HG03520 (cell line): Measurements from ENCODE around the gene ACYP1.

Experiments
- ATAC-seq: cut with Tn5 transposase; IDR thresholded peaks from one replicate; pipeline ENCODE4 v1.9.1; 2021; ENCODE audit warnings: mild to moderate bottlenecking, moderate library complexity; ENCODE audit not compliant: unreplicated experiment

ACYP1 gene

DNA sequence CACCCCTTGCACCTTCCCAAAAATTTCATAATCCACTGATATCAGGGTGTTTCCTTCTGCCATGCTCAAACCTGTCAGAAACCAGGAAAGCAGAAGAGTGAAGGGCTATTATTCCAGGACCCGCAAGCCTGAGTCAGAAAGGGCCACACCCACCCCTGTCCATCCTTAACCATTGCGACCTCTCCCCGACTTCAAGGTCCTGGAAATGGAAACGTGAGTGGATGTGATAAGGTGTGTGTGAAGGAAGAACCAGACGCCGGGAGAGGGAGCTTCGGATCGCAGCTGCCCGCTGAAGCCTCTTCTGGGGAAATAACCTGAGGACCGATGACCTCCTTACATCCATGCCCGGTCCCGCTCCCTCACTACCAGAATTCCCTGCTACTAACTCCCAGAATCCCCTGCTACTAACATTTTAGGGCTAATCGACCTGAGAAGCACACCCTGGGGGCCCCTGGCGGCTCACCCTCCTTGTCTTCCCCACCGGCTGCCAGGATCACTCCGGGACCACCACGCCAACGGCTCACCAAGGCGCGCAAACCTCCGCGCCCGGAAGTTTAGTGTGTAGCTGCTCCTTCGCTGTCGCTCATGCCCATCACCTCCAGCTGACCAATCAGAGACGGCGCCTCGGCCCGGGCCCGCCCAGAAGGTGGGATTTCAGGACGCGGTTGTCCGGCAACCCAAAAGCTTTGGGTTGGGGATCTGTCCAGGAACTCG, at the start of gene ACYP1:
TSS of gene ACYP1 (minus strand) at position 534 of the 714 bp plus-strand sequence. CDS start at position 63, 471 bp downstream.
- ATAC-seq: peak; percentile 95

DNA sequence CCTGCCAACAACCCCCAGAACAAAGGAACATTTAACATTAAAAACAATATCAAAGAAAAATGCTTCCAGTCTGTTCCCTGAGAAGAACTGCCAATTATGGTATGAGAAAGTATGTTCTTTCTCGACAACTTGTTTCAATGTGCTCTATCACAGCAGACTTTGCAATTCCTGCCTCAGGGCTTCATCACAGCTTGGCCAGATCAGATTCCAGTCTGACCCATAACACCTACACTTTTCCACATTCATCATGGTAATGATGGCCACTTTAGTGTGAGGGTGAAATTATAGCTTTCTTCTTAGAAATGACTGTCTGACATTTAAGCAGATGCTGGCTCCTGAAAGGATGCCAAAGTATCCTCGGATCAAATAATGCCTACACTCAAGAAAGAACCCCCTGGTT, 46.1 kb upstream of the ACYP1 start:
- ATAC-seq: no peak

DNA sequence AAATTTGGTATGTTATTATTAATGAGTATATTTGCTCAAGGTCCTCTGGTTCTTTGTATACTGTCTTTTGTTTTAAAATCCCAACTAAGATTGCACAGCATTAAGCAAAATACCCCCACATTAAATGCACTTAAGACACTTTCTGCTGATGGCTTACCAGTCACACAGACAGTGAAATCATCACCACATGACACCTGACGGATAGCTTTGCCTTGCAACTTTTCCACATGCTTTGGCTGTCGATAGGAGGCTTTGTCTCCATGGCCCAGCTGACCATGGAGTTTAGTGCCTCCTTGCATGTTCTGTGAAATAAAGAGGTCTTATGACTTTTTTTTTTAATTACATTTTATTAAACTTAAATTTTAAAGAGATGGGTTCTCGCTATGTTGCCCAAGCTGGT, 43.4 kb upstream of the ACYP1 start:
- ATAC-seq: no peak

DNA sequence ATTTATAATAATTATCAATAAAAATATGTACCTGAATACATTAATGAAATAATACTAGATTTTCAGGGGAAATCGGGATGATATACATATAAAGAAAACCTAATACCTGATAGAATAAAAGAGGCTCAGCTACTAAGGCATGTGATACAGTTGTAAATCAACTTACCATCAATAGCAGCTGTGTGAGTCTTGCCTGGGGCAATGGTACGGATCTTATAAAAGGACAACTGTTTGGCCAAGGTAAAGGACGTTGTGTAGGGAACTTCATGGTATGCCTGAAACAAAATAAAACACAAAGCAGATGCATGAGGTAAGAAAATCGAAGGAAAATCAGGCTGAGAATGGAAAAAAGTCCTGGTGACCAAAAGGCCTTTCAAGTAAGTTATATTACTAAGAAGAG, 37.7 kb upstream of the ACYP1 start:
- no peak for ATAC-seq

DNA sequence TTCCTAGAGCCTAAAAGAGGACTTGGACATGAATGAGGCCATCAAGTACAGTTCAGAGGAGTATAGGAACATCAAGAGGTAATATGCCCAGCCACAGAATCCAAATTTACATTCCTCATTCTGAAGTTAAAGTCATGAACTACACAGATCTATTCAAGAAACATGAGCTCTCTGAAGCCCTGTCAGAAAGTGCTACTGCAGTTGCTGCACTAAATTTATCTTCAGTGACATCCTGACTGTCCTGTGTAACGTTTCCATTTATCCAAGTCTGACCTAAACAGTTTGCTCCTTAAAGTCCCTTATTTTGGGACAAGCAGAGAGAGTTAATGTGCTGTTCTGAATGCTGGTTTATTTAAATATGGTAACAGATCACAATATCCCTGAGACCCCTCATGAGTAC, 34.9 kb upstream of the ACYP1 start:
- ATAC-seq: no peak

DNA sequence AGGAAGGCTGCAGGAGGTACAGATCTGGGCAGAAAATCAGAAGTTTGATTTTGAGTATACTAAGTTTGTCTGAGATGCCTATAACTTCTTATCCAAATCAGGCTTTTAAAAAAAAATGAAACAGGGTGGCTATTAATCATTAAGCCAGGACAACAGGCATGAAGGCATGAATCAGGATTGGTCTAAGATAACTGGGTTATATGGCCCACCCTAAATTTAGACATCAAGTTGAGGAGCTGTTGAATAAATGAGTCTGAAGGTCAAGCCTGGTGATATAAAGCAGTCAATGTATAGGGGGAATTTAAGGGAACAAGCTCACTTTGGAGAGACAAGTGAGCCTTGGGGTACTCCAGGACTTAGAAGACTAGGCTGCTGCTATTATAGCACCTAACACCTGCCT, 34.4 kb upstream of the ACYP1 start:
- ATAC-seq: no peak

DNA sequence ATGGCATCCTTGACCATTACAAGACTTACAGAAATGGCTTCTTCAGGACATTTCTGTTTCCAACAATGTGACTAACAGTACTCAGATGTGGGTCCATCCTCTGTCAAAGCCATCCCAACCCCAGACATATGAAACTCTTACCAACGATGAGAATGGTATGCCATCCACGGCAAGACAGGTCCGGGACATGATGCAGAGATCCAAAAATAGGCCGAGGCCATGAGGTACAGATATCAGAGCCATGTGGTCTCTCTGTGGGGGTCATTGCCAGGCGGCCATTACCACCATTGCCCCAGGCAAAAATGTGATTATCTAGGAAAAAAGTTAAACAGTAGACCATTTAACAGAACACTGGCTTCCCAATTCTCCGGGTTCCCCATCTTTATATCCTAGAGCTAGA, 33.1 kb upstream of the ACYP1 start:
- ATAC-seq: no peak

DNA sequence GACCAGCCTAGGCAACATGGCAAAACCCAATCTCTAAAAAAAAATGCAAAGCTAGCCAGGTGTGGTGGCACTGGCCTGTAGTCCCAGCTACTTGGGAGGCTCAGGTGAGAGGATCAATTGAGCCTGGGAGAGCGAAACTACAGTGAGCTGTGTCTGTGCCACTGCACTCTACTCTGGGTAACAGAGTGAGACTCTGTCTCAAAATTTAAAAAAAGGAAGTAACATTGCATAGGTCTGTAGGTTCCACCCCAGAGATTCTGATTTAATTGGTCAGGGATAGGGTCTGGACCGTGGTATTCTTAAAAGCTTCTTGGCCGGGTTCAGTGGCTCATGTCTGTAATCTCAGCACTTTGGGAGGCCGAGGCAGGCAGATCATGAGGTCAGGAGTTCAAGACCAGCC, 31.9 kb upstream of the ACYP1 start:
- no peak for ATAC-seq

DNA sequence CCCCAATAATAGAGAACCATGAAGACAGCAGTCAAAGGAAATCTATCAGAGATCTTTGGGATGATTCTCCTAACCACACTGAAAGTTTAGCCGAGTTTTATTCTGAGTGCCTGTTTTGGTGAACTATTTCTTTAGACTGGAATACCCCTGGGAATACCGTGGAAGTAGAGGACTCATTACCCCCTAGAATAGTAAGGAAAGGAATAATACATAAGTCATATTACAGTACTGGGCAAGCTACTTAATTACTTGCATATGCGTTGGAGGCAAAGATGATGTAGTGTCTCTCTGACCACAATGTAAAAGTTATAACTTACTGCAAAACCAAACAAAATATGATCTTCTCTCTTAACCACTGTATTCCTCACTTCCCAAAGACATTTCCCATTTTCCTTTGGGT, 31.1 kb upstream of the ACYP1 start:
- ATAC-seq: no peak

DNA sequence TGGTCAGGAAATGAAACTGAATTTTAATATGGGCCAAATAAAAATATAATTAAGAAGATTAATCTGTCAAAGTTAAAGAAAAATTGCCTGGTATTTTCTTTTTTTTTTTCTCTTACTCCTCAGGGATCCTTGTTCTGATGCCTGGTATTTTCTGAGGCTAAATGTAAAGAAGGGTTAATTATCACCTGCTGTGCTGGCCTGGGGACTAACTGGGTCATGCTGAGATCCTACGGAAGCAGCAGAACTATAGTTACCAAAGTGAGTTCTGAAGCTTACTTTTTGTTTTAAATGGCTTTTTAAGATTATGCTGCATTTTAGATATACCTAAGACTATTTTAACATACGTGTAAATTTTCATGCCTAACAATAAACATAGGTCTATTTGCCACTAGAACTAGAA, 28.9 kb upstream of the ACYP1 start:
- ATAC-seq: no peak

DNA sequence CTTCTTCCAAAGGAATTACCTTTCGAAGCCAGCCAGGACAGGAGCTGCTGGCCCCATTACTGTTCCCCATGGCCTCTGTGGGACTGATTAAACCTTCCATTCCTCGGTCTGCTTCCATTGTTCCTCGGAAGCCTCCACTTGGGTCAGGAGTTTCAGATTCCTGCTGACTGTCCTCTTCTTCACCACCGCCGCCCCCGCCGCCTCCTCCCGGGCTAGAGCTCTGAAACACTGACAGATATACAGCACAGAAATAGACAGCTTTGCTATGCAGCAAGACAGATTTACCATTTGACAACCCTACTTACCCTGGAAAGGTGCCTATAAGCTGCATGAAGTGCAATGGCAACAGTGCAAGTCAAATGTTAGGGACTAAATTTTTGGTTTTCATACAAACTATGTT, 27.4 kb upstream of the ACYP1 start:
- ATAC-seq: no peak

DNA sequence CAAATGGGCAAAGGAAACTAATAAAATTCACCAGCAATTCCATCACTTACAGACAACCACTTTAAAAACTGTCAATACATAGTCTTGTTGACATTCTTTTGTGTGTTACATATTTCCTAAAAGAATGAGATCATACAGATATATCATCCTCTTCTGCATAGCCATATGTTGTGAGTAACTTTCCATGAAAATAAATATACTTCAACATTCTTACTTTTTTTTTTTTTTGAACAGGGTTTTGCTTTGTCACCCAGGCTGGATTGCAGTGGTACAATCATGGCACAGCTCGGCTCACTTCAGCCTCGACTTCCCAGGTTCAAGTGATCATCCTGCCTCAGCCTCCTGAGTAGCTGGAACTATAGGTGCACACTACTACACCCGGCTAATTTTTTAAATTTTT, 26.5 kb upstream of the ACYP1 start:
- no peak for ATAC-seq

DNA sequence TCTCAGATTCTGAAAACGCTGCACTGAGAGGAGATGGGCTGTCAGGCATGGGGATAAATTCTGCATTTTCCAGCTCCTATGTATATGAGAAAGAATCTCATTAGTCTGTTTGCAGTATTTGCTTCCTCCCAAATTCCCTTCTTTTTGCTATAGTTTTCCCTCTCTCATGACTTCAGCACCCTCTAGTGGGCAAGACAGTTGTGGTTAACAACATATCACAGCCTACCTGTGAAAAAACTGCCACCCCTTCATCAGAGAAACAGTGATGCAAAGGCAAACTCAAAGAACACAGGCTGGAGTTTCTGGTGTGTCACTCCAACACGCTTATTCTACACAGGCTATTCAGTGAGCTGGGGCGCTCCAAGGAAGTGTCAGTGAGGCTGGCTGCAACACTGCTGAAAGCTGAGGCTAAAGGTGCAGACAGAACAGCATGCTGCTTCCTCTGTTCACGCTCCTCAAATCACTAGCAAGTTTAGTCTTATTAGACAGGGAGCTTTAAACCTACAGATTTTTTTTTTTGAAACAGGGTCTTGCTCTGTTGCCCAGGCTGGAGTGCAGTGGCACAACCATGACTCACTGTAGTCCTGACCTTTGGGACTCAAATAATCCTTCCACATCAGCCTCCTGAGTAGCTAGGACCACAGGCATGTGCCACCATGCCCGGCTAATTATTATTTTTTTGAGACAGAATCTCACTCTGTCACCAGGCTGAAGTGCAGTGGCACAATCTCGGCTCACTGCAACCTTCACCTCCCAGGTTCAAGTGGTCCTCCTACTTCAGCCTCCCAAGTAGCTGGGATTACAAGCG, 24.9 kb upstream of the ACYP1 start:
- no peak for ATAC-seq

DNA sequence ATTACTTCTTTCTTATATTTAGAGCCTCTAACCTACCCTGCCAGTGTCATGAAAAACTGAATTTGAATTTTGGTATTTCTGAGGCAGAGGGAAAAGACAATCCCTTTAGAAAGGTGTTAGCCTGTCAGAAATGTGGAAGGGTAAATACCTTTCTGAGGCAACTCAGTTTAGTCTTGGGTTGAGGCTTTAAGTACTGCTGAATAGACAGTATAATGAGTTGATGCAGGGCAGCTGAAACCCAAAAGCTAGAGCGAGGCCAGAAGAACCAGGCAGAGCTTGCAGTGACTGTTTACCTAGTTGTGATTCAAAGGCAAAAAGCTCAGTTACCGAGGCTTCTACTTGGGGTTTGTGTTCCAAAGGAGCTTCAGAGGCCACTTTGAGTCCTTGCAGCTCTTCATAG, 24.3 kb upstream of the ACYP1 start:
- no peak for ATAC-seq

DNA sequence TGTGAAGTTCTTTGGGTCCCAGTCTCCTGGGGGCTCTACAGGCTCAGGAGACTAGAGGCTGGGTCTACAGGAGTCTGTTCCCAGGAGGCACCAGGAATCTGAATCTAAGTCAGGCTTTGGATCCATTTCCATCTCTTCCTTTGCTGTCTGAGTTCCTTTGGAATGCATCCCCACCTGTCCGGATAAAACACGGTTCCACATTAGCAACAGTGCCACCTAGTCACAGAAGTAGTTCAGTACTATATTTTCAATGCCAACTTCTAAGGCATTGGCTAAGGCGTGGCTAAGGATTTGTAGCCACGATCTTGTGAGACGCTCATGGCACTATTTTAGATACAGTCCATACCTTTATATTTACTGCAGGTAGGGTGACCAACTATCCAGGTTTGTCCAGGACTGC, 20.7 kb upstream of the ACYP1 start:
- no peak for ATAC-seq

DNA sequence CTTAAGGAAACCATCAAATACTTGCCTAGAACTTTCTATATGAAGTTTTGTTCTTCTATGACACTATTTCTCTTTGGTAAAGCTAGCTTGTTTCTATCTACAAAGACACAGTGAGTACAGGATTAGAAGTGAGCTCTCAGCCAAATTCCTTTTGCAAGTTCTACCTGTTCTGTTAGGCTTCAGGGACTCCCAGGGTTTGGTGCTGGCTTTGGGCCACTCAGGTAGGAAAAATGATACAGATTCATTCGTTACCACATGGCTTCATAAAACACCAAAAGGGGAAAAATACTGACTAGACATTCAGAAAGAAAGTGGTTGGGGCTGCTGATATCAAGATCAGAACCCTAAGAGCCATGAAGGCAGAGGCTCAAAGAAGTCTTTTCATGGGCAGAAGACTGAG, 19.4 kb upstream of the ACYP1 start:
- no peak for ATAC-seq

DNA sequence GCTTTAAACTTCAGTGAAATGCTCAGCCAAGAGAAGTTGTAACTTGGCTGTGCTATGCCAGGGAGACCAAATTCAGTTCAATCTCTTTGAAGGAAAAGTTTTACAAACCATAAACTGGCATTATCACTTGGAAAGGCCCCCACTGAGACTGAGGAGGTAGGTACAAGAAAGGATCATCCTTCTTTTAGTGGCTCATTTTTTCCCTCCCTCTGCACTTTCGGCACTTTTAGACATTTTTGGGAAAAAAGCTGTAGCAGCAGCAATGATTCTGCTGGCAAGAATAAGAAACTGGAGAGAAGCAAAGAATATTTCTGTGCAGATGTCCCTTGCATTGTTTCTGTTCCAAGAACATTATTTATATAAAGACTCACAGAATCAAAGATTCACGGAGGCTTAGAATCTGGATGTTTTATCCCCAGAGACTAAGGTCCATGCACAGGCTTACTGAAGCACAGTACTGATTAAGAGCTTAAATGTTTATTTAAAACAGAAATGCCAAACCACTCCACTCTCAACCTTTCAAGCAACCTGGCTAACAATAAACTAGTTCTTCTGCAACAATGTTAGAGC, 17.9 kb upstream of the ACYP1 start:
- ATAC-seq: no peak

DNA sequence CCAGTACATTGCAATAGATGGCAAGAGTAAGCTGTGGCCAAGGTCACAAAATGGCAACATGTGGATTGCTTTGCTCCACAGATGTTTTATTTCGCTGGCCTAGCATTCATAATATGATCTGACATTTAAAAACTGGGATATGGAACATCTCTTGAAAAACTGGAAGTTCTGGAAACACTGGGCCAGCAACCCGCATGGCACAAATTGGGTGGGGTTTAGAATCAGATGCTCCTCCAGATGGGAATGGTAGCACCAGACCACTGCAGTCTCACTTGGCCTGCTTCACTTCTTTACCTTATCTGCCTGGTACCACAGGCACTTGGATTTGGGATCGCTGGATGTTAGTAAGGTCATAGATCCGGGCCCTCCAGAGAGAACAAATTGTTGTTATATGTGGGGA, 15.7 kb upstream of the ACYP1 start:
- no peak for ATAC-seq

DNA sequence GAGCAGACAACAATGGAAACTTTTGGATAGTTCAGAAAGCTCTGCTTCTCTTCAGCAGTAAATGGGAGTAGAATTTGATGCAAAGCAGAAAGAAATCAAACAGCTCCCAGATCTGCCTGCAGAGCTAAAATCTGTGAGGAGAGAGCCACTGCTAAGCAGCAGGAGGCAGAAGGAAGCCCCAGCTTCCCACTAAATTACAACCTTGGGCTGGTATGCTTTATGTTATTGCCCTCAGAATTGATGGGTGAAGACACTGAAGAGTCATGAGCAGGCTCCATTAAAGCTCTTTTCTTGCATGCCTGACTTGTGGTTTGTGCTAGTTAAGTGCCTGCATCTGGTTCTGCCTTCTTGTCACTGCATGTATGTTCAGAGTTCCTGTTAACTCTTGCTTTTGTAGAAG, 14.0 kb upstream of the ACYP1 start:
- ATAC-seq: no peak

DNA sequence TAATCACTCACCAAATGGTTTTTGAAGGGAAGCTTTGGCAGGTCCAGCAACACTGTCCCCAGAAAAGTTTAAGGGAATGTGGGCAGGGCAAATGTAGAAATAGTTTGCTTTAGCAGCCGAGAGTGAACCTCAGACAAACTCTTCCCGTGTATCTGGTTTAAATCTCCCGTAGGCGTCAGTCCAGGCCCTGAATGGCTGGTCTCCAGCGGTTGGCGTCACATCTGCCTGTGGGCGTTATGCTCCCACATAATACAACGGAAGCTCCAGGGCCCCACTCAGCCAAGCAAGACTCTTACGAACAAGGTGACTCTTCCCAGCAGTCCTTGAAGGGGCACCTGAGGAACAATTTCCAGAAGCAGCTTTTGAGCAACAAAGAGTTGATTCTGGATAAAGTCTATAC, 6.6 kb upstream of the ACYP1 start:
- no peak for ATAC-seq

DNA sequence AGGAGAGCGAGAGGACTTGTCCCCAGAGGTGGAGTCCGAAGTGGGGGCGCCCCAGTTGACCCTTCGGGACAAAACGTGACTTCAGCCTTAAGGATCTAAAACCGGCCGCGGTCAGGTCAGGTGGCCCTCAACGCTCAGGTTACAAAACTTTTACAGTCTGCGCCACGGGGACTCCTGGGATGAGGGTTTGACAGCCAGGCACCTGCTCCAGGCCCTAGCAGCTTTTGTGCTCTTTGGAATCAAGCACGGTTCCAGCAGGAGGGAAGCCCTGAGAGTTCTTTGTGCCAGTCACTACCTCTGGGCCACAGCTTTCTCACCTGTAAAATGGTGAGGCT, 6.0 kb upstream of the ACYP1 start:
- no peak for ATAC-seq

DNA sequence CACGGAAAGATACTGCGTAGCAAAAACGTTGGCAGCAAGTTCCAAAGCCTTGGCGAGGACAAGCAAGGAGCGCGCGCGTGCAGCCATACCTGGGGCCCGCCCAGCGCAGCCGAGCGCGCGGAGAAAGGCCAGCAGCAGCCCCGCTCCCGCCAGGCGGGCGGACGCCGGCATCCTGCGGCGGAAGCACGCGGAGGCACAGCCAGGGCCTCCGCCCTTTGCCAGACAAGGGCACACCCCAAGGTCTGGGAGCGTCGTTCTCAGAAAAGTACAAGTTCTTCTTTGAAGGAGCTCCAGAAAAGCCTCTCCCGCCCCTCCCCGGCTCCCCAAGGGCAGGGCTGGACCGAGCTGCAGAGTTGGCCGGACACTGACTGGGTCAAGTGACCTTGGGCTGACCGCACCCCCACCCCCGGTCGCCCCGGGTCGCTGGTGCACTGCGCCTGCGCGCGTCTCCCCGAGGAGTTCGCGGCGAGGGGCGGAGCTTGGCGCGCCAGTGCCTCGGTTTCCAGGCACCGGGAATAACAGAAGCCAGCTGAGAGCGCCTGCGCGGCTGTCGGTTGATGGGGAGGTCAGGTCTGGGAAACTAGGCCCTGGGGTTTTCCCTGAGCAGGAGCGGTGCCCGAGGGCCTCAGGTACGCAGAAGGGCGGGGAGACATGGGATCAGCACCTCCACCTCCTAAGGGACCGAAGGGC, 5.4 kb upstream of the ACYP1 start, which contains the start of gene ZC2HC1C:
TSS of gene ZC2HC1C (plus strand) at position 521 of the 690 bp plus-strand sequence. CDS start 933 bp downstream, outside the sequence.
- peak; percentile 50 for ATAC-seq
